Measurements from ENCODE around the gene CEP57L1. TPM values are rescaled to one million over a fixed set of nuclear protein-coding genes. Genes with fewer than 3 reads are reported as not detected.

The CEP57L1 gene
- total and polyA plus RNA-seq, 9 of the 15 experiments (the other 6 are each of a cell fraction or from before 2014, with no cell fraction given), result 39.4 to 88.6 (median 61.8) TPM

DNA sequence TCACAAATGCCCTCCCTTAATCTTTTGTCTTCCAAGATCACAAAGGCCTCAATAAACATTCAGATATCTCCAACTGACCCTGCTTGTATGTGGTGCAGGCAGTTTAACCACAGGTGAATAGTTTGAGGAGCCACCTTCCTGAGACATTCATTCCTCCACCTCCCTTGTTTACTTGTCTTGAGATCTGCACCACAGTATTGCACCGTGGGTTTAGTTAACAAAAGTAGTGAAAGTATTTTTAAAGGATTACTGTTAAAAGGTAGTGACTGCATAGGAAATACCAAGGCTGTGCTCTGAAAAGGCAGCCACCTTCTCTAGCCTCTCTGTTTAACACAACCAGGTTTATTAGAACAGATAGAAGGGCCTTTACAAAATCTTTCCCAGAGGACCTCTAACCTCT lies 47.1 kb upstream of the CEP57L1 start (continued):
- TF ChIP-seq, protein P1, sequence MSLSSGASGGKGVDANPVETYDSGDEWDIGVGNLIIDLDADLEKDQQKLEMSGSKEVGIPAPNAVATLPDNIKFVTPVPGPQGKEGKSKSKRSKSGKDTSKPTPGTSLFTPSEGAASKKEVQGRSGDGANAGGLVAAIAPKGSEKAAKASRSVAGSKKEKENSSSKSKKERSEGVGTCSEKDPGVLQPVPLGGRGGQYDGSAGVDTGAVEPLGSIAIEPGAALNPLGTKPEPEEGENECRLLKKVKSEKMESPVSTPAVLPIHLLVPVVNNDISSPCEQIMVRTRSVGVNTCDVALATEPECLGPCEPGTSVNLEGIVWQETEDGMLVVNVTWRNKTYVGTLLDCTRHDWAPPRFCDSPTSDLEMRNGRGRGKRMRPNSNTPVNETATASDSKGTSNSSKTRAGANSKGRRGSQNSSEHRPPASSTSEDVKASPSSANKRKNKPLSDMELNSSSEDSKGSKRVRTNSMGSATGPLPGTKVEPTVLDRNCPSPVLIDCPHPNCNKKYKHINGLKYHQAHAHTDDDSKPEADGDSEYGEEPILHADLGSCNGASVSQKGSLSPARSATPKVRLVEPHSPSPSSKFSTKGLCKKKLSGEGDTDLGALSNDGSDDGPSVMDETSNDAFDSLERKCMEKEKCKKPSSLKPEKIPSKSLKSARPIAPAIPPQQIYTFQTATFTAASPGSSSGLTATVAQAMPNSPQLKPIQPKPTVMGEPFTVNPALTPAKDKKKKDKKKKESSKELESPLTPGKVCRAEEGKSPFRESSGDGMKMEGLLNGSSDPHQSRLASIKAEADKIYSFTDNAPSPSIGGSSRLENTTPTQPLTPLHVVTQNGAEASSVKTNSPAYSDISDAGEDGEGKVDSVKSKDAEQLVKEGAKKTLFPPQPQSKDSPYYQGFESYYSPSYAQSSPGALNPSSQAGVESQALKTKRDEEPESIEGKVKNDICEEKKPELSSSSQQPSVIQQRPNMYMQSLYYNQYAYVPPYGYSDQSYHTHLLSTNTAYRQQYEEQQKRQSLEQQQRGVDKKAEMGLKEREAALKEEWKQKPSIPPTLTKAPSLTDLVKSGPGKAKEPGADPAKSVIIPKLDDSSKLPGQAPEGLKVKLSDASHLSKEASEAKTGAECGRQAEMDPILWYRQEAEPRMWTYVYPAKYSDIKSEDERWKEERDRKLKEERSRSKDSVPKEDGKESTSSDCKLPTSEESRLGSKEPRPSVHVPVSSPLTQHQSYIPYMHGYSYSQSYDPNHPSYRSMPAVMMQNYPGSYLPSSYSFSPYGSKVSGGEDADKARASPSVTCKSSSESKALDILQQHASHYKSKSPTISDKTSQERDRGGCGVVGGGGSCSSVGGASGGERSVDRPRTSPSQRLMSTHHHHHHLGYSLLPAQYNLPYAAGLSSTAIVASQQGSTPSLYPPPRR (CRISPR knock-in tag; IDR thresholded peaks at IDR 0.05; ENCODE audit: borderline replicate concordance), result no peak
- no peak for TF ChIP-seq ZBTB7A (IDR thresholded peaks at IDR 0.05; ENCODE audit: borderline replicate concordance, control insufficient read depth, low read depth, low read length)
- no peak for TF ChIP-seq BCOR (IDR thresholded peaks at IDR 0.05)
- no peak for TF ChIP-seq ZNF830 (CRISPR knock-in tag; IDR thresholded peaks at IDR 0.05)
- TF ChIP-seq RBM22 (IDR thresholded peaks at IDR 0.05; ENCODE audit: low read depth, low read length, poor library complexity, severe bottlenecking), result no peak
